ENCODE data around the gene SLC22A12.

SLC22A12 gene

GRCh38 chr11:64556721-64557250 is 34.2 kb upstream of the SLC22A12 start:
- H3K36me3 ChIP-seq = no peaks in the 10 kb centered on the region
- peaks cover 0 to 22% (median 9%) of the 10 kb centered on the region in 4 donors for H3K4me1 ChIP-seq
- H3K9me3 ChIP-seq = no peaks in the 10 kb centered on the region
- no peak for DNase-seq
- no peak overlapping the region for H3K27ac ChIP-seq
- peaks cover 0 to 26% of the 10 kb centered on the region in 2 donors for H3K27me3 ChIP-seq
- no peak for TF ChIP-seq CTCF (IDR thresholded peaks at IDR 0.05)
- H3K4me3 ChIP-seq = no peak overlapping the region
- intact Hi-C loops (cut with DNase I; ENCODE audit: low total_unique reads) = no loop called here

DNA sequence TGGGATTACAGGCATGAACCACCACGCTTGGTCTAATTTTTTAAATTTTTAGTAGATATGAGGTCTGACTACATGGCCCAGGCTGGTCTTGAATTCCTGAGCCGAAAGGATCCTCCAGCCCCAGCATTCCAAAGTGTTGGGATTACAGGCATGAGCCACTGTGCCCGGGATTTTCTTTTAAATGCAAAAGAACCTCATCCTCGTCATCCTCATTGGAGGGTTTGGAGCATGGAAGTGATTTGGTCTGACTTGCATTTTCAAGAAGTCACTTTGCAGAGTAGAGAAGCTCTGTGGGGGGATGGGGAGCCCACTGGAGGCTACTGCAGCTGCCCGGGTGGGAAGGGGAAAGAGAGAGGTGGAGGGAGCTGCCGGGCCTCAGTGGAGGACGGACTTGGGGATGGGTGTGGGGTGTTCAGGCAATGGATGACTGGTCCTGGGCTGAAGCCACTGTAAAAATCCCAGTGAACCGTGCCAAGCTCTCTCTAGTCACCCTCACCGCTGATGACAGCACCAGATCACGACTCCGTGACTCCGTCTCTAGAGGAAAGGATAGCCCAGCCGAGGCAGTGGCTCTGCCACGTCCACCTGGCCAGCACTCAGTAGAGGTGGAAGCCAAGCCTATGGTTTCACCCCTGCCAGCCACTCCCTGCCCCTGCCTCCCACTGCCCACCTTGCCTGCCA is 32.8 kb upstream of the SLC22A12 start:
- Histone ChIP-seq H3K36me3 (no peaks in the 10 kb centered on the region), H3K4me3 (no peak overlapping the region), H3K9me3 (no peaks in the 10 kb centered on the region), H3K4me1 (peaks cover 0 to 22% (median 9%) of the 10 kb centered on the region in 4 donors), H3K27ac (no peak overlapping the region), H3K27me3 (peaks cover 0 to 29% of the 10 kb centered on the region in 2 donors)
- intact Hi-C loops (cut with DNase I; ENCODE audit: low total_unique reads) = no loop called here
- peak in 1 of 2 donors; percentile 0 for DNase-seq
- TF ChIP-seq CTCF (IDR thresholded peaks at IDR 0.05) = no peak

DNA sequence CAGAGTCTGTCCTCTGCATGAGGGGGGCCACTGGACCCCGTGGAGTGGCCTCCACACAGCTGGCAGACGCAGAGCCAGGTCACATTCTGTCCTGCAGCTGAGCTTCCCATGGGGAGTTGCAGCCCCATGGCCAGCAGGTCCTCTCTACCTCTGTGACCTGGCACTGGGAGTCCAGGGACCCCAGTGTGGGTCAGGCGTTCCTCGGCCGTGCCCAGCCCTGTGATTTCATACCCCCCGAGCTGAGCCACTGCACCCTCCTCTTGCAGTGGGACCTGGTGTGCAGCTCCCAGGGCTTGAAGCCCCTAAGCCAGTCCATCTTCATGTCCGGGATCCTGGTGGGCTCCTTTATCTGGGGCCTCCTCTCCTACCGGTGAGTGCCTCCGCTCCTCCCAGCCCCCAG is 32.2 kb upstream of the SLC22A12 start:
- Histone ChIP-seq H3K36me3 (no peaks in the 10 kb centered on the region), H3K4me3 (no peak overlapping the region), H3K27me3 (peaks cover 0 to 29% of the 10 kb centered on the region in 2 donors), H3K4me1 (peaks cover 0 to 16% (median 7%) of the 10 kb centered on the region in 4 donors), H3K9me3 (no peaks in the 10 kb centered on the region), H3K27ac (no peak overlapping the region)
- no peak for DNase-seq
- no peak for TF ChIP-seq CTCF (IDR thresholded peaks at IDR 0.05)
- intact Hi-C loops (cut with DNase I; ENCODE audit: low total_unique reads) = no loop called here

- H3K36me3 ChIP-seq = no peaks in the 10 kb centered on the region
- peaks cover 0 to 9% (median 4%) of the 10 kb centered on the region in 4 donors for H3K4me1 ChIP-seq
- H3K9me3 ChIP-seq = no peaks in the 10 kb centered on the region
- H3K4me3 ChIP-seq = no peak overlapping the region
- intact Hi-C loops (cut with DNase I; ENCODE audit: low total_unique reads) = no loop called here
- H3K27me3 ChIP-seq = peaks cover 0 to 29% of the 10 kb centered on the region in 2 donors
- no peak for DNase-seq
- TF ChIP-seq CTCF (IDR thresholded peaks at IDR 0.05) = no peak
- H3K27ac ChIP-seq = no peak overlapping the region
These were observed 31.5 kb upstream of the SLC22A12 start for GRCh38 chr11:64559351-64560138.

DNA sequence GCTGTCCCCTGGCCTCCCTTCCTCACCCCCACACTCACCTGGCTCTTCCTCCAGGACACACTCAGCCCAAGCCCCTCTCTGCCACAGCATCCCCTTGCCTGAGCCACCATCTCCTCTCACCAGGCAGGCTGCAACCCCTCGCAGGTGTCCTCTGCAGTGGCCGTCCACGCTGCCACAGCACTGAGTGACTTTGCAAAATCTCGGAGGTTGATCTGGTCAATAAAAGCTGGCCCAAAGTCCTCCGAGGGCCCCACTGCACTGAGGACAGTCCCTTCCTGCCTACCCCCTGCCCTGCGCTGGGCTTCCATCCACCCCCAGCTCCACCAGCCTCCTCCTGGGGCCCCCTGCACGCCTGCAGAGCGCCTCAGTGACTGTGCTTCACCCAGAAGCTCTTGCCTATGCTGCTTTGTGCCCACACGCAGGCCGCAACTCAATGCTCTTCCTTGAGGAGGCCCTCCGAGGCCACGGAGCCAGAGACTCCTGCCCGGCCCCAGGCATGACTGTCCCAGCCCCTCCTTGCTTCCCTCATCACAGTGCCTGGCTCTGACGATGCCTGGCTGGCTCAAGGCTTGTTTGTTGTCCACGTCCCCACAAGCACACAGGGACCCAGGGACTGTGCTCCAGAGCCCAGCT is 30.8 kb upstream of the SLC22A12 start:
- H3K36me3 ChIP-seq = no peaks in the 10 kb centered on the region
- DNase-seq = no peak
- H3K27me3 ChIP-seq = peaks cover 0 to 29% of the 10 kb centered on the region in 2 donors
- H3K4me1 ChIP-seq = peaks cover 0 to 5% (median under 1%) of the 10 kb centered on the region in 4 donors
- no peaks in the 10 kb centered on the region for H3K9me3 ChIP-seq
- intact Hi-C loops (cut with DNase I; ENCODE audit: low total_unique reads) = no loop called here
- no peak overlapping the region for H3K27ac ChIP-seq
- no peak overlapping the region for H3K4me3 ChIP-seq
- TF ChIP-seq CTCF (IDR thresholded peaks at IDR 0.05) = no peak
